Stimulated activated naive CD8-positive, alpha-beta T cell treated with anti-CD3 and anti-CD28 coated beads, Interleukin-15, Interleukin-2, amounts not matched to agents 100 U/mL and 50 U/mL, for 24 hours (primary cell): ENCODE data around the gene BACH2.
"Not testable (repeated sequence)": the region's sequence is repeated elsewhere in the genome, so short reads cannot be mapped to it uniquely, and the experiment has no call there.

Source experiments
- ATAC-seq: fragments of 150-1000 bp; cut with Tn5 transposase; one replicate; pipeline ENCODE4 v1.10.0; 2021
- DNase-seq: peaks from one replicate; pipeline ENCODE4 v3.0.0; 2021

Gene BACH2

DNA sequence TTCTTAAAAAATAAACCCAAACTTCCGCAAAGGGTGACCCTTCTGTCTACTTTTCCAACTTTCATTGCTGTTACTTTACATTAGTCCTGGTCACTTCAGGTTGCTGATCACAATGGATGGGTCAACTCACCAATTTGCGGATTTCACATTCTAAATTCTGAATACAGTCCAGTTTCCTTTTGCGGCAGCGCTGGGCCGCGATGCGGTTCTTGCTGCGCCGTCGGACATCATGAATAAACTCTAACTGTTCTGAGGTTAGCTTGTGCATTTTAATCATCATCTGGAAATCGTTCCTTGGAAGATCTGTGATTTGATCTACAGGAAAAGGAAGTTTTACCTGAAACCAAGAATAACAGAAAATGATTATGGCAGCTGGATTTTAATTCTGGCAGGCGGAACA, 358.6 kb downstream of the BACH2 start:
- DNase-seq (no peak), ATAC-seq (no peak)

DNA sequence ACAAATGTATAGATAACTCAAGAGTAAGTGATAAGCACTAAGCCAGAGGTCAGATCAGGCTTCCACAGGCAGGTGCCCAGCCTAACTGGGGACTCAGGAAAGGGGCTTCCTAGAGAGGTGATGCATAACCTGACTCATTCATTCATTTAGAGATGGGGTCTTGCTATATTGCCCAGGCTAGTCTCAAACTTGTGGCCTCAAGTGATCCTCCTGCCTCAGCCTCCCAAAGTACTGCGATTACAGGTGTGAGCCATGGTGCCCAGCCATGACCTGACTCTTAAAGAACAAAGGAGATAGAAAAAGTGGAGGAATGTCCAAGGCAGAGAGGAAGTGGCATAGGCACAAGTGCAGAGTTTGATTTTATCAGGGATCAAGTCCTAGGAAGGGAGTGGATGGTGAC, 360.5 kb downstream of the BACH2 start:
- ATAC-seq (no peak), DNase-seq (no peak)

DNA sequence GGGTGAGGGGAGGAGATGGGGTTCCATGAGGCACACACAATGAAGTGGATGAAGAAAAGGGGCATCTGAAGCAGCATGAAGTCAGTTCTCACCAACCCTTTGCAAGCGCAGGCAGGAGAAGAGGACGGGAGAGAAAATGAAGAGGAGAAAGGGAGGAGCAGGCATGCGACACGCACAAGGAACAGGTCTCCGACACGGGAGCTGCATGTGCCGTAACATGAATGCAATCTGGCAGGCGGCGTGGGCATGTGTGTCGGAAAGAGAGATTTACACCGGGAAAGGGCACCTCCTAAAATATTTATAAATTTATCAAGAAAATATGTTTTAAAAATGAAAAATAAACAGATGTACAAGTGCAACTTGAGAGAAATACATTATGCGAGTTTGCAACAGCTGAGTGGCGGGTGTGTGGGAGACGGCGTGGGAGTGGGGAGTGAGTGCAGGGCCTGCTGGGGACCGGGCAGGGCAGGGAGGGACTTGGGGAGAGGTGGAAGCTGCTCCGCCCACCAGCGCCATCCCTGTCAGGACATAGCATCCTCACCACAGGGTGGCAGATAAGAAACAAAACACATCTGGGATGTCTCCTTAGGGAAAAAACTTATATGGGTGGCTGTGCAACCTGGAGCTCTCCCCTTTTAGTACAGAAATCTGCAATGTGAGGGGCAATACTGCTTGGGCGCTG, 361.8 kb downstream of the BACH2 start:
- no peak for ATAC-seq
- no peak for DNase-seq

DNA sequence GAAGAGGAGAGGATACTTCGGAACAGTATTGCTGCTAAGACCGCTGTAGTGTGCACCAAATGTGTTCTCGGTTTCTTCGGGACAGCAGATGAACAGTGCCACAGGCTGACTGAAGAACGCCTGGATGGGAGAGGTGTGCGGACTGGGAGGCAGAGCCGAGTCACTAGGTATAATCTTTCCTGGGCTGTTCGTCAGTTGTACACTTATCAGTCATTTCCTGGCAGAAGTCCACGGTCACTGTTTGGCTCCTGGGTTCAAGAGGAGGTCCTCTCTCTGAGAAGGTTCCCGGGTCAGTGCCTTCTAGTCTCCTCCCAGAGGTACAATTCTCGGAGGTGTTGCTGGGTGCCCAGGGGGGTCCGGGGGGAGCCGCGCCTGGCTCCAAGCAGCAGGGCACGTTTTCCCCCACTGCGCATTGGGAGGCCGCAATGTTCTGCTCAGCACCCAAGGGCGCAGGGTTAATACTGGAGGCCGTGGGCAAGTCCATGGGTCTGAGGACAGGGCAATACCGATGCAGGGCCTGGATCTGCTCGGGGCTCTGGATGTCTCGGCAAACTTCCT, 364.3 kb downstream of the BACH2 start:
- ATAC-seq: no peak
- no peak for DNase-seq

DNA sequence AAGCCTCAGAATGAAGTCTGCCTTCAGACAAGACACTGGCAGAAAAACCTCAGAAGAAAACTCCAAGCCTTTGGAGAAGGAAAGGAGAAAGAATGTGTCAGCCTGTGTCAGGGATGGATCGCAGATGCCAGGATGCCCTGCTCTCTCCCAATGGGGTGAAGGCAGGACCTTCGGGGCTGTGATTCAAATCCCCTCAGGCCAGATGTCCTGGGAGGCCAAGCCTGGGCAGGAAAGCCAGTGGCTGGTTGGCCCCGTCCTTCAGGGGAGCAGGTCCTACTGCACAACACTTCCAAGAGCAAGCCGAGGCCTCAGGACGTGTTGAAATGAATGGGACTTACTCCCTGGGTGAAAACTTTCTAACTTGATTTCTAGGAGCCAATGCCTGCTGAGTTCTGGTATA, 365.9 kb downstream of the BACH2 start:
- DNase-seq: no peak
- ATAC-seq: no peak

DNA sequence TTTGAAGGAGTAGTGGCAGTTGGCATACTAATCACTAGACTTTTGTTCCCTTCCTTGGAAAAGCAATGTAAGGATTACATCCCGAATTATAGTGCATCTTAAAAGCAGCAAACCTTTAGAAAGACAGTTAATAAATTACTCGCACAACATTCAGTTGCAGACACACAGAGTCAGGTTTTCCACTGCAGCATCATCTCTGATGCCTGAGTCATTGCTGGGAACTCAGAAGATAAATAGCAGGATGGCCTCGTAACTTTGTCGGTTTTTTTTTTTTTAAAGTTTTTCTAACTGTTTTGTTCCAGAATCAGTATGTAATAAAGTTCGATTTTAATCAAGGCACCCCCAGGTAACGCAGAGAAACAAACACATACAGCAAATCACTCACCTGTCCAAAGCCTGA, 368.0 kb downstream of the BACH2 start:
- peak; percentile 45 for ATAC-seq
- DNase-seq: no peak

DNA sequence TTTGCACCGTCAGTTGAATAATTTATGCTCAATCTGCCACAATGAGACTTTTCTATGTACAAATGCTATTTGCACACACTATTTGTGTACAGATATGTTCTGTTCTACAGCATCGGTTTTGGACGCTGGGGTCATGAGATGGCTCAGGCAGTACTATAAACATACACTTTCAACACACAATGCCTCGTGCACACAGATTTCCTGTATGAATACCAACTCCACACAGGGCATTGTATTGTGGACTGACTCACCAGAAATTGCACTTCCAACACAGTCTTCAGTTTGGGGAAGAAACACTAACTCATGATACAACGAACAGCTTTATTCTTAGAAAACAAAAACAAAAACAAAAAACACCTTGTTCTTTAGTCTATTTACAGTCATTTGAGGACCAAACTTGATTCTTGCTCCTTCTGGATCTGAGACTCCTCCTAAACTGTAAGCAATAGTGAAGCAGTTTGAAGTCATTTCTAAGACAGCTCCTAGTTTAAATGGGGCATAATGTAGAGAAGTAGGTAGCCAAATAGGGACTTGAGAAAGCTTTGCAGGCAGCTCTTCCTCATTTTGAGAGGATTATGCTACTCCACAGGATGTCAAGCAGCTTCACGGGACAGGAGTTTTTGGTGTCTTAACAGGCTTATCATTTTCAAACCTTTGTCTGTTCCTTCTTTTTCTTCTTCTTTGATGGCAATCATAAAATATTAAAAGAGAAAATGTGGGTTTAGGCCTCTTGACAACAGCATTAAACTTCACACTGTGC, 368.7 kb downstream of the BACH2 start:
- DNase-seq: no peak
- ATAC-seq: no peak

DNA sequence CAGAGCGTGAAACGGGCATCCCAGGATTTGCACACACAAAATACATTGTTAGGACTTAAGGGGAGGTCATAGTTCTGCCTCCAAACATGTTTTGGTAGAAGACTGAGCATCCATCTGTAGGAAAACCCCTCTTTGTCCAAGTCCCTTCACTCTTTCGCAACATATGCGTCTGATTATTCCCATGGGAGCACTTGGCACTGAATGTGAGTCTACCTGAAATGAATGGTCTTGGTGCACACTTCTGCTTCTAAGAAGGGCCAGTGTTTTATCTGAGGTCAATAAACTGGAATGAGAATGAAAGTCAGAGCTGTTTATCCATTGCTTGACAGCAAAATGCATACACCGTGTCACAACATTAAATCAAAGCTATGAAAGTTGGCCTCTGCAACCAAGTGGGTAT, 369.4 kb downstream of the BACH2 start:
- DNase-seq: no peak
- ATAC-seq: no peak

DNA sequence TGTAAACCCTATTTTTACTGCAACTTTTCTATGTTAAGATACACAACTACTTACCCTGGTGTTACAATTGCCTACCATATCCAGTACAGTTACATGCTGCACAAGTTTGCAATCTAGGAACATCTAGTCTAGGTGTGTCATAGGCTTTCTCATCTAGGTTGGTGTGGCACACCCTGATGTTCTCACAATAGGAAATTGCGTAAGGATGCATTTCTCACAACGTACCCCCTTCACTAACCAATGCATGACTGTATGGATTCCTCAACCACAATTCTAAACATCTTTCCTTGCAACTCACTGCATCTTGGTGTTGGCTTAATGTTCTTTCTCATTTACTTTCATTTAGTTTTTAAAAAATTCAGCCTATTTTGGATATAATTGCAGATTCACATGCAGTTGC, 370.8 kb downstream of the BACH2 start:
- DNase-seq (no peak), ATAC-seq (peak; percentile 34)

DNA sequence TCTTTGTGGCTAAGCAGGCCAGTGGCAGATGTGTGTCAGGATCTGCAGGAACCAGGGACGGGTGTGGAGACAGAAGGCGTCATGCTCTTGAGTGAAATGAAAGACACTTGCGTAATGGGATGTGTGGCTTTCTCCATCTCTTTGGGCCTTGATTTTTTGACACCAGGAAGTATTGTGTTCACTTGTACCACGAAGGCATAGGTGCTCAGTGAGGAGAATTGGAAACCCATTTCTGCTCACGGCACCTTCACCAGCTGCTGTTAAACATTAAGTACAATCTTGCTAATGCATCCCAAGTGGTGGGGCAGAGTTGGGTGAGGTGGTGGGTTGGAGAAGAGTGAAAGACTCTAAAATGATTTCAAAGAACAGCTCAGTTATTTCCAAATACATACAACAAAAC, 372.4 kb downstream of the BACH2 start:
- ATAC-seq (no peak), DNase-seq (no peak)

DNA sequence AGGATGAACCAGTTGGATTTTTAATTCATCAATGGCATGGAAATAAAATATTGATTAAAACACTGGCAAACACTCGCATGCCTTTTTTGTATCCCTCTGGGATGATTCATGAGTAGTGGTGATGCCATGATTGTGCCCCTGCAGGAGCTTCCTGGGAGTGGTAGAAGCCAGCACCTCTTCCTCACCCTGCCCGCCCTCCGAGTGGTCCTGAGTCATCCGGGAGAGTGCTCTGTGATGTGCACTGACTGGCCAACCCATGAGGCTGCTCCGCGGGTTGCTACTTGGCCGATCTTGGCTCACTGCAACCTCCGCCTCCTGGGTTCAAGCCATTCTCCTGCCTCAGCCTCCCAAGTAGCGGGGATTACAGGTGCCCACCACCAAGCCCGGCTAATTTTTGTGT, 375.0 kb downstream of the BACH2 start:
- DNase-seq (no peak), ATAC-seq (no peak)

DNA sequence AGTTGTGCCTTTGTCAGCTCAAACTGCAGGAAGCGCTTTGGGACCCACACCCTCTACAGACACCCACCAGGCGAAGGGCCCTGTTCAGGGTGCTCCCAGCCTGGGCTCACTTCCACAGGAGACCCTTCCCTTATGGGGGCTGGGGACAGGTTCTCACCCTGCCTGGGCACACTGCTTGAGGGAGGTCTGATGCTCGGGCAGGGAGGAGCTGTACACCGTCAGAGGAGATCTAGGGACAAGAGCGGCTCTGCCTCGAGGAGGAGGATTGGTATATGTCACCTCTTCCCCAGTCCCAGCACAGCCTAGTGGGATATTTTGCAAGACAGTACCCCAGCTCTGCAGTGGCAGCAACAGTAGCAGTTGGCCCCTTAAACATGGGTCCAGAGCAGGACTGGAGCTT, 375.4 kb downstream of the BACH2 start:
- DNase-seq (no peak), ATAC-seq (no peak)

DNA sequence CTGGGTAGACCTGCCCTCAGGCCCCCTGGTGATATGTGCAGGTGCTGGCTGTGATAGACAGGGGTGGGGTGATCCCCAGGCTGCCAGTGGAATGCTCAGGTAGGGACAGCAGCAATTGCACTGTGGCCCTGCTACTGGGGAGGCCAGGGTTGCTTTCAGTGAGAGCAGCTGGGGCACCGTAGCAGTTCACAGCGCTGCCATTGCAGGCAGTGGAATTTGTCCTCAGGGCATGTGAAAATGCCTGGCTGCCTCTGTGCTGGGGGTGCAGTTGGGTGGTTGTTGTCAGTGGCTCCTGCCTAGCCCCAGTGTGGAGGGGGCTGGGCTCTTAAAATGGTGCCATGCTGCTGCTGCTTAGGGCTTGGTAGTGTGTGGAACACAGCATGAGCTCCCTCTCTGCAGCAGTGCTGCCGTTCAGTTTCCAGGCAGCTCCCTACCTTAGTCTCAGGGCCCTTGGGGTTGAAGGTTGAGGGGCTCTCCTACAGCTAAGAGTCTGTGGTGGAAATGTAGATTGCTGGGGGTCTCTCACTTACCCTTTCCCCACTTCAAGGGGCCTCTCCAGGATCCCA, 378.8 kb downstream of the BACH2 start:
- DNase-seq: no peak
- no peak for ATAC-seq

DNA sequence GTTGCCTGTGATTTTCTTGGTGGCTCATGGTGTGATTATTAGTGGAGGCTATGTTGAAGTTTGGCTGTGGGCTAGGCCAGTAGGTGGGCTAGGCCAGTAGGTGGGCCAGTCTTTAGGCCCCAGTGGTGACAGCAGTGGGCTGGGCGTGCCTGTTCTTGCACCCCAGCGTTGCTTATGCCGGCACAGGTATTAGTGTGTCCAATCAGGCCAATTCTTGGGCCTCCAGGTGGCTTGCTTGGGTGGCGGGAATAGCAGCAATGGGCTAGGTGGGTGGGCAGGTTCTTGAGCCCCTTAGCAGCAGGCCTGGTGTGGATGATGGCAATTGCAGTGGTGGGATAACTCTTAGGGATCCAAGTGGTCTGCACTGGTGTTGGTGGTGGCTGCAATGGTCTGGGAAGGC, 379.4 kb downstream of the BACH2 start:
- no peak for DNase-seq
- ATAC-seq: no peak

DNA sequence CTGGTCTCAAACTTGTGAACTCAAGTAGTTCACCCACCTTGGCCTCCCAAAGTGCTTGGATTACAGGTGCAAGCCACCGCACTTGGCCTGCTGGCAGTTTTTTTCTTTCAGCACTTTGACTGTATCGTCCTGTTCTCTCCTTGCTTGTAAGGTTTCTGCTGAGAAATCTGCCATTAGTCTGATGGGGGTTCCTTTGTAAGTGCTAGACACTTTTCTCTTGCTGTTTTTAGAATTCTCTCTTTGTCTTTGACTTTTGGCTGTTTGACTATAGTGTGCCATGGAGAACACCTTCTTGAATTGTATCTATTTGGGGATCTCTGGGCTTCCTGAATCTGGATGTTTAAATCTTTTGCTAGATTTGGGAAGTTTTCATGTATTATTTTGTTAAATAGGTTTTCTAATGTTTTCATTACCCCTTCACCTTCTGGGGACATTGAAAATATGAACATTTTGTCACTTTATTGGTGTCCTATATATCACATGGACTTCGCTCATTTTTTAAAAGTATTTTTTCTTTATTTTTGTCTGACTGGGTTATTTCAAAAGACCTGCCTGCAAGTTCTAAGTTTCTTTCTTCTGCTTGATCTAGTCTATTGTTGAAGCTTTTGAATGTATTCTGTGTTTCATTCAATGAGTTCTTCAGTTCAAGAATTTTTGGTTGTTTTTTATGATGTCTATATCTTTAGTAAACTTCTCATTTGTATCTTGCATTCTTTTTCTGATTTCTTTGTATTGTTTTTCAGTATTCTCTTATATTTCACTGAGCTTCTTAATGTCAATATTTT, 380.3 kb downstream of the BACH2 start:
- no peak for ATAC-seq
- no peak for DNase-seq

DNA sequence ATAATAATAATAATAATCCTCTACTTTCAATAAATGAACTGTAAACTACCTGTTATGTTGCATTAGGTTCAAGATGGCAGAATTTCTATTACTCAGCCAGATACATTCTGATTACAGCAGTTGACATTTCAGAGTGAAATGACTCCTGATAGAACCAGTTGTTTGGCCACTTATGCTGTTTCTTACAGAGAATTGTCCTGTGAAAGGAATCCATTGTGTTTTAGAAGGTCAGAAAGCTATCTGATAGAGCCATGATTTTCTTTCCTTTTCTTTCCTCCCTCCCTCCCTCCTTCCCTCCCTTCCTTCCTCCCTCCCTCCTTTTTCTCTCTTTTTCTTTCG, 385.8 kb downstream of the BACH2 start:
- DNase-seq (no peak), ATAC-seq (no peak)

DNA sequence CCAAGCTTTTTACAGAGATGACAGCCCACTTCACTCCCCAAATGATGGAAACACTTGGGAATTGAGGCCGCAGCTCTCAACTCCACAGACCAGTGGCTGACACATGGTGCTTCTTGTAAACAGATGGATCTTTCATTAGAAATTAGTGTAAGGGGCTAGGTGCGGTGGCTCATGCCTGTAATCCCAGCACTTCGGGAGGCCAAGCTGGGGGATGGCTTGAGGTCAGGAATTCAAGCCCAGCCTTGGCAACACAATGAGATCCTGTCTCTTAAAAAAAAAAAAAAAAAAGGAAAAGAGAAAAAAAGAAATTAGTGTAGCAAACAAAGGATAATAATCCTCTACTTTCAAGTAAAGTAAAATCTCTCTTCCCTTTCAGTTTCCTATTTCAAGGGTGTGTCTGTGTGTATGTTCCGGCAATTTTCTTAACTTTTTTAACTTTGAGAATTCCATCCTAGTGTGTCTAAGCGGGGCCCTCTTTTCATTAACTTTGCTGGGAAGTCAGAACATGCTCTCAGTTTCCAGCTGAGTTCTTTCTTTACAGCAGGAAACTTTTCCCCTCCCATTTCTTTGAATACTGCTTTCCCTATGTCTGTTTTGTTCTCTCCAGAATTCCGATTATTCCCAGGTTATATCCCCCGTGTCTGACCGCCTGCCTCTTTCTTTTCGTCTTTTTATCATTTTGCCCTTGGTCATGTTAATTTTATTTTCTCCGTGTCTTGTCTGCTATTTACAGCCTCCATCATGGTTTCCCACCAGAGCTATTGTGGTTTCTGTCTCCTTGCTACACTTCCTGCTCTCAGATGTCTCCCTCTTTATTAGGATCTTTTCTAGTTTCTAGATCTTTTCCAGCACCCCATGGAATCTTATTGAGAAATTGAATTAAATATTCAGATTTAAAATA, 386.4 kb downstream of the BACH2 start:
- DNase-seq, ATAC-seq: not testable (repeated sequence)

DNA sequence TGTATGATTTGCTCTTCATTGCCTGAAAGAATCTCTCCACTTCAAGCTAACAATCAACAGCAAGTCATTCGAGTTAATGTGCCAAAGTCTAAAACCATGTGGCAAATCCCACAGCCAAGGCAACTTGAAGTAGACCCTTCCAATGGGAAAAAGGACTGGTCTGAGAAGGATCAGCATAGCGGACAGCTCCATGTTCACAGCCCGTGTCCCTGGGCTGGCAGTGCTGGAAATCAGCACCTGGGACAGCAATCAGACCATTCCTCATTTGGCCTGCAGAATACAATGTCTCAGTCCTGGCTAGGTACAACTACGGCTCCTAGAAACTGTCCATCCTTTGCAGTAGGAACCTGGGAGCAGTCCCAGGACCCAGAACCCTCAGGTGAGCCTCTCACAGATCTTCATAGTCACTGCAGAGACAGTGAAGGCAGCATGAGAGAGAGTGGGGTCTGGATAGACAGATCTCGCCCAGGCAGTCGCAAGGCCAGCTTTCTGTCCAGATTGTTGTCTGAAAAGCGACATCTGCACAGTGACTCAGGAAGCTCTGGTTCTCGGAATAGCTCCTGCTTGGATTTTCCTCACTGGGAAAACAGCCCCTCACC, 401.3 kb downstream of the BACH2 start:
- DNase-seq: peak; percentile 9

DNA sequence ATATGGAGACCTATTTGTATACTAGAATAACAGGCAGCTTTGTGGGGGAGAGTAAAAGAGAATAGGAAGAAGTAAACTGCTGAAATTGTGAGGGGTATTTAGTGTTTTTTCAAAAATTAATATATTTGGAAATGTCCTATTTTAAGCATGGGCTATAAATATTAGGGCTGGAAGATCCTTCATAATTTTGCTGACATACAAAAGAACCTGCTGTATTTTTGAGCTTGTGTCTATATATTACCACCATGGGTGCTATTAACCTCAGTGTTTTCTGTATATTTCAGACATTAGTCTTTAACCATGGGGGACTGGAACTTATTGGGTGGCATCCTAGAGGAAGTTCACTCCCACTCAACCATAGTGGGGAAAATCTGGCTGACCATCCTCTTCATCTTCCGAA, 402.5 kb downstream of the BACH2 start, which contains the start of gene GJA10:
TSS of gene GJA10 (plus strand) at position 301 of the 400 bp plus-strand sequence. CDS start at position 301, 0 bp downstream.
- ATAC-seq: no peak
- DNase-seq: no peak

More for the DNA sequence above, 401.3 kb downstream of the BACH2 start:
- peak; percentile 40 for ATAC-seq

DNA sequence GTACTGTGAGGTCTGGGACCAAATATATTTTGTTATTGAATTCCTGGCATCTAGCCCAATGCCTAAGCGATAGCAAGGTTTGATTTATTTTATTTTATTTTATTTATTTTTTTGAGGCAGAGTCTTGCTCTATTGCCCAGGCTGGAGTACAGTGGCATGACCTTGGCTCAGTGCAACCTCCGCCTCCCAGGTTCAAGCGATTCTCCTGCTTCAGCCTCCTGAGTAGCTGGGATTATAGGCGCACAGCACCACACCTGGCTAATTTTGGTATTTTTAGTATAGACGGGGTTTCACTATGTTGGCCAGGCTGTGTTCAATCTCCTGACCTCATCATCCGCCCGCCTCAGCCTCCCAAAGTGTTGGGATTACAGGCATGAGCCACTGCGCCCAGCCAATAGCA, 404.1 kb downstream of the BACH2 start:
- DNase-seq, ATAC-seq: not testable (repeated sequence)
